ENCODE data around the gene CST3.
"Not testable (repeated sequence)": the region's sequence is repeated elsewhere in the genome, so short reads cannot be mapped to it uniquely, and the experiment has no call there.

CST3 gene

DNA sequence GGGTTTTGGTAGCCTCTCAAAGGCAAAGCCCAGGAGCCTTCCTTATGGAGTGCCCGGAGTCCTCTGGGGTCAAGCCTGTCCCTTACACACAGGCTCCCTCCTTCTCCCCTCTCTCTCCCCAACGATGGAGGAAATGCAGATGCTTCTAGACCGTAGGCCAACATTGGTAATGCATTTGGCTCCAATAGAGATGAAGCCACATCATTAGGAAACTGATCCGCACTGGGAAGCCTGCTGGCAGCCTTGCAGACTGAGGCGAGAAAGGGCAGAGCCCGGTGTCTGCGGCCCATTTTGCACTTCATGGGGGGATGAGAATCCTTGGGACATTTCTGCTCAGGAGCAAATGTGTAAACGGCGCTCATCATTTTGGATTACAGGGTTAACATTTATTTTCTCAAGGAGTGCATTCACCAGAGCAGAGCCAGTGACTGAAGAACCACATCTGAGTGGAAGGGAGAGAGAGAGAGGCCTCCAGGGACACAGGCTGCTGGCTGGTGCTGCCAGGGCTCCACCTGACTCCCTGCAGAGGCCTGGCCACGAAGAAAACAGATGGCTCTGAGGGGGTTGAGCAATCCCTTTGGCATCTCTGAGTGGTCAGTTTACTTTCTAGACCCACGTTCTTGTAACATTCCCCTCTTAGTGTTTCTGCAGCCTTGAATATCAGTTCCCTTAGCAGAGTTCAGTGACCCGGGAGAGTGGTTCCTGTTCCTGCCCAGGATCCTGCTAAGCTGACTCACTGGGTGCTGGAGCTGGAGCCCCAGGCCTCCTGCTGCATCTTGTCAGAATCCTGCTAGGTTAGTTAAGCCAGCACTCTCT is 4.4 kb upstream of the CST3 start:
- DNase-seq (ENCODE audit: low read depth), result no peak

DNA sequence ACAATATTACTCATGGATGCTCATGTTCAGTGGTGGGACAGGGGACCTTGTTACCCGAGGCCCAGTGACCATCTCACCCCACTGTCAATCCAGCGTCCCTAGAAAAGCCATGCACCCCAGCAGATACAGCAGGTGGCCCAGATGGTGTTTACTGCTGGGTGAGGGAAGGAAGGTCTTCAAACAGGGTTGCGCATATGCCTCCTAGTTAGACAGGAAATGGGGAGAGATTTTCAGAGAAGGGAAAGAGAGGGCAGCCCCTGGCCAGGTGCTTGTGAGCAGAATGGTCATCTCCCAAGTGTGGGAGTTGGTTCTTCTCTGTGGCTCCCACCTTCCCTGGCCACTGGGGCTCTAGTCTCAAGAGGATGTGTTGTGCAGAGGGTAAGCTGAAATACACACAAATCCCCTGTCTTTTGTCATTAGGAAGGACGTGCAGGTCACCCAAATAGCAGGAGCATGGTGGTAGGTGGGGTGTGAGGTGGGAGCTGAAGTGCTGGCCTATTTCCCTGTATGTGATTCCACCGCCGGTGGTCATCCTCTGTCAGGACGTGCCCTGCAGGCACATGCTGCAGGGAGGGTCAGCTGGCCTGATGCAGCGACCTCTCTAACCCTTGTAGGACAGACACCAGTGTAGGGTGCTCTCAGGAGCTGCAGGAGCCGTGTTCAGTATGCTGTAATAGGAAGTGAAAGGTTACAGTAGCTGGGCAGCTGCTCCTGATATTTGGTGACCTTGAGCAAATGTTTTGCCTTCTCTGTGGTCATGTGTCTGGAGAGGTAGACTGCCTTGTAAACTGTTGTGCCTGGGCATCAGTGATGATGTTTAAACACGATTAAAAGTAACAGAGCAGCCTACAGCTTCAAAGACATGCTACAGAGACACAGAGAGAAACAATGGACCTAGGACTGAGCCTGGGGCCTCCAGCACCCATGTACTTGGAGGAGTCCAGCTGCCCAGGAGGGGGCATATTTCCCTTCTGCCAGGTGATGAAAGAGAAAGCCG is 3.2 kb upstream of the CST3 start:
- DNase-seq (ENCODE audit: low read depth), result no peak

DNA sequence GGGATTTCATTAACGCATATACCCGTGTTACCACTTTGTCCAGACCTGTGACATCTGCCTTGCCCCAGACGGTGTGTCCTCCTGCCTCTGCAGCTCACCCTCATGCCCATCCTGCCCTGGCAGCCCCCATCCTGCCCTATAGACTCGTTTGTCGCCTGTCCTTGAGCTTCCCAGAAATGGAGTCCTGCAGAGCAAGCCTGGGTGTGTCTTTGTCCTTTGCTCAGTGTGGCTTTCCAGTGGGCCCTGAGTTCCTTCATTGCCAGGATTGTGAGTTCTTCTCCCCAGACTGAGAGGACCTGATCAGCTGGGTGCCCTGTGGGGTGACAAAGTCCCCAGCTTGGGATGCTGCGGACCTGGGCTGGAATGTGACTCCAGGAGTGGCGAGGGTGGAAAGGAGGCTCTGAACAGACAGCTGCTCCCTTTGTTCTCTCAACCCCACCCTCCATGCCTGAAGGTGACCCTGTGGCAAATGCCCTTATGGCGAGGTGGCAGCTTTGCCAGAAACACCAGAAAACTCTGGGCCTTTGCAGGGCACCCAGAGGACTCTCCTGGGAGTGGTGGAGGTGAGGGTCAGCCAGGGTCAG is 2.4 kb upstream of the CST3 start:
- no peak for DNase-seq (ENCODE audit: low read depth)

DNA sequence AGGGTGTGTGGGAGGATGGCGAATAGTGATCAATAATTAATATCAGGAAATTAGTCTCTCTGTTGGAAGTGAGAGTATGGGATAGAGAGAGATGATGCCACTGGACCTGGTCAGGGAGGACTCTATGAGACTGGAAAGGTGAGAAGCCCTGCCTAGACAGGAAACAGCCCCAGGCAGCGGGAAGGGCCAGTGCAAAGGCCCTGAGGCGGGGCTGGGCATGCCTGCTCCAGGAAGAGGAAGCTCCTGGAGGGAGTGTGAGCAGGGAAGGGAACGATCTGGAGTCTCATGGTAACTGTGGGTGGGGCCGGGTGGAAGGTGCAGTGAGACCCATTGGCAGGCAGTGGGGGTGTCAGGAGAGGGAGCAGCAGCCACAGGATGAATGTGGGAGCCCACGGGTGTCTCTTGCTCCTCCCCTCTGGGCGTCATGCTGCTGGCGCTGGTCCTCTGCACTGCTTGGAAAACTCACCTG is 1.8 kb upstream of the CST3 start:
- DNase-seq (ENCODE audit: low read depth), result no peak

DNA sequence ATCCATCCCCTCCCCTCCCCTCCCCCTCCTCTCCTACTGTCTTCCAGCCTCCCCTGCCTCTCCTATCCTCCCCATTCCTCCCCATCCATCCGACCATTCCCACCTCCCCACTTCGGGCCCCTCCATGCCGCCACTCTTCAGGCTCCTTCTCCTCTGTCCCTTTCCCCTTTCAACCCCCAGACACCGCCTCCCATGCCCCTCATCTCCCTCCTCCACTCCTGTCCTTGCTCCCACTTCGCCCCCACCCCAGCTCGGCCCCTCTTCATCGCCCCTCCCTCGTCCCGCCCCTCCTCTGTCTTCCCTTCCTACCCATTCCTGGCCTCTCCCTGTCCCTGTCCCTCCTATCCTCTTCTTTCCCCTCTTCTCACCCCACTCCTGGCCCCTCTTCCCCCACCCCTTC is 554 bp upstream of the CST3 start:
- no peak for DNase-seq (ENCODE audit: low read depth)

DNA sequence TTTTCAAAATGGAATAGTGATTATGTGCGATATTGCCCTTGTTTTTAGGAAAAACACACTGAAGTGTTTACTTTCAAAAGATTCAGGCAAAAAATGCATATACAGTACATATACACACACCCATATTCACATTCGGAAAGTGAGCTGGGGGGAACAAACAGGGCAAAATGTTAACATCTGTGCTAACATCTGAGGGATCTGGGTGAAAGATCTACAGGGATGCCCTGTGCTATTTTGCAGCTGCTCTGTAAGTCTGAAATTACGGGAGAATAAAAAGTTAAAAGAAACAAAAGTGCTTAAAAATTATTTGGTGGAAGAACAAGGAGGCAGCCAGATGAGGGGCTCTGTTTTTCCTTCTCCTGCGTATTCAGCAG is 860 bp downstream of the CST3 start:
- DNase-seq (ENCODE audit: low read depth), result no peak

DNA sequence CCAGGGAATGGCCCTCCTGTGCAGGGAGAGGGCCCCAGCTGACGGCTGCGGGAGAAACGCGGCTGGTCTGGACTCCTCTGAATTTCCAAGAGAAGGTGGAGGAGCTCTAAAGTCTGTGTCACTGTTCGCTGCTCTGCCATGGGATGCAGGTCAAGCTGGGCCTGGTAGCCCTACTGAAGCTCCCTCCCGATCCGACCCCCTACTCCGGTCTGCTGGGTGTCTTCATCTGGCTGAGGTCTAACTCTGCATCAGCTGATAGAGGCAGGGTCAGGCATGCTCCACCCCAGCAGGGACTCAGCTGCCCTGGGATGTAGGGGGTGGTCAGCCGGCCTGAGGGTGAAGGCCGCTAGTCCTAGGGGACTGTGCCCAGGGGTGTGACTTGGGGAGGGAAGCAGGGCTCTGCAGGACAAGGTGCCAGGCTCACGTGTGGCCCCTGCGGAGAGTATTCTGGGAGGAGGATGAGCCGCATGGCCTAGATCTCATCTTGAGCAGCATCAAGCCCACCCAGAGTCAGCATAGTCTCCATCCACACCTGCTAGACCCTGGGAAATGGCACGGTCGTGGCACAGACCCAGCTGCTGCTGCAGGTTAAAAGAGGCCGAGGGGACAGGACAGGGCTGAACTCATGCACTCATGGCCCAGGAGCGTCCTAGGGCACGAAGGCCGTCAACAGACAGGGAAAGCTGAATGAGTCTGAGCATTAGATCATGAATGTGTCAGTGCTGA is 1.4 kb downstream of the CST3 start:
- DNase-seq (ENCODE audit: low read depth), result no peak

DNA sequence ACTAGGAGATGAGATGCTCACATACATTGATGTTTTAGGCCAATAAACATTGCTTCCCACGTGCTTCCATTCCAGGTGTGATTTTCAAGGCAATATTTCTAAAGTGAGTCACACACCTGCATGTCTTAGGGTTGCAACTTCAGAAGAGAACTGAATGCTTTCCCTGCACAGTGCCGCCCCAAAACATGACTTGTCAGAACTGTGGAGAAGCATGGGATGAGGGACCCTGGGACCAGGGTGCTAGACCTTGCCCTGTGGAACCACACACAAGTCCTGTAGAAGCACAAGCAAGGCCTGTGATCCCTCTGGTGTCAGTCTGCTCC is 2.0 kb downstream of the CST3 start:
- DNase-seq (ENCODE audit: low read depth), result not testable (repeated sequence)

DNA sequence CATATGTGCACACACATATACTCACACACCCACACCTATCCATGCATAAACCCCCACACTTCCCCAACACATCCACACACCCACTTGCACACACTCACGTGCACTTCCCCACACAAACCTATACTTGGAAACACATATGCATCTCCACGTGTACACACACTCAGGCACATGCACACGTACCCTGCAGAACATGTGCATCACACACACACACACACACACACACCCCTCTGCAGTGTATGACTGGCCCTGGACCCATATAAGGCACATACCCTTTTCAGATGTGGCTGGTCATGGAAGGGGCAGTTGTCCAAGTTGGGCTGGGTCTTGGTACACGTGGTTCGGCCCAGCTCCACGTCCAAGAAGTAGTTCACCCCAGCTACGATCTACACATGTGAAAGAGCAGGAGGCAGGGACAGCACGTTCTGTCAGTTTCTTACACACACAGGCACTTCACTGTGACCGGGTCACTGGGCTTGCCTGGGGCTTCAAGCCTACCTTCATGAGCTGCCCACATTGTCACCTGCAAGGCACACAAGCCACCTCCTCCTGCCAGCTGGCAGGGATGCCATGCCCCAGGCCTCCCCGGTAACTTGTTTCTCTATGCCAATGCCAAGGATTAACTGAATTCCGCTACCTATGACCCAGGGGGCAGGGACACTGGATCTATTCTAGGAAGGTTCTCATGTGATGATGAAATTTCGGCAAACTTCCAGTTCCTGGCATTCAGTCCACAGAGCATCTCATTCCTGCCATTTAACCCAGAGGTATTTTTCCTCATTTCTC is 2.6 kb downstream of the CST3 start:
- no peak for DNase-seq (ENCODE audit: low read depth)

DNA sequence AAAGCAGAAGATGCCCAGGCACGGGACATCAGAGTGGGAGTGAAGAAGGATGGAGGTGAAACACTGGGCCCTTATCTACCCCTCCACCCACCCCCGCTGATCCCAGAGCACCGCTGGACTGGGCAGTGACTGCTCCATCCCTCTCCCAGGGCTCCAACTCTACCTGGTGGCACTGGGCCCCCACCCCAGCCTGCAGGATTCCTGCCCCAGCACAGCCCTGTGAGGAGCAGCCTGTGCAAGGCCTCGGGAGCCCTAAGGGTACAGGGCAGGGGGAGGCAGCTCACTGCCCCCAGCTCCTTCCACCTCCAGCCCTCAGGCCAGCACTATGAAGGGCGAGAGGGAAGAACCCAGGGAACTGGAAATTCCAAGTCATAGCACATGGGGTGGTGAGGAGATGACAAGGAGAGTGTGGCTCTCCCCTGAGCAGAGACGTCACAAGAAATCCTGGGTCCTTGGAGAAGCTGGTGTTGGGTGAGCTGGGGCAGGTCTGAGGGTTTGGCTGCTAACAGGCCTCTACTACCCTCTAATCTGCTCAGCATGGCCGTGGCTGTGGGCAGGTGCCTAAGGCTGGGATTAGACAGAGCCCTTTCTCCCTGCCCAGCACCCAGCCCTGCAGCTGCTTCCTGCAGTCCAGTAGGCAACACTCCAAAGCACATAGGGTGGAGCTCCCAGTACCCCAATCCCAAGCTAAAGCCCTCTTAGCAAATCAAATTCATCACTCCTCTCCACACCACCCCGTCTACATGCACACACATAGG is 3.5 kb downstream of the CST3 start:
- no peak for DNase-seq (ENCODE audit: low read depth)

DNA sequence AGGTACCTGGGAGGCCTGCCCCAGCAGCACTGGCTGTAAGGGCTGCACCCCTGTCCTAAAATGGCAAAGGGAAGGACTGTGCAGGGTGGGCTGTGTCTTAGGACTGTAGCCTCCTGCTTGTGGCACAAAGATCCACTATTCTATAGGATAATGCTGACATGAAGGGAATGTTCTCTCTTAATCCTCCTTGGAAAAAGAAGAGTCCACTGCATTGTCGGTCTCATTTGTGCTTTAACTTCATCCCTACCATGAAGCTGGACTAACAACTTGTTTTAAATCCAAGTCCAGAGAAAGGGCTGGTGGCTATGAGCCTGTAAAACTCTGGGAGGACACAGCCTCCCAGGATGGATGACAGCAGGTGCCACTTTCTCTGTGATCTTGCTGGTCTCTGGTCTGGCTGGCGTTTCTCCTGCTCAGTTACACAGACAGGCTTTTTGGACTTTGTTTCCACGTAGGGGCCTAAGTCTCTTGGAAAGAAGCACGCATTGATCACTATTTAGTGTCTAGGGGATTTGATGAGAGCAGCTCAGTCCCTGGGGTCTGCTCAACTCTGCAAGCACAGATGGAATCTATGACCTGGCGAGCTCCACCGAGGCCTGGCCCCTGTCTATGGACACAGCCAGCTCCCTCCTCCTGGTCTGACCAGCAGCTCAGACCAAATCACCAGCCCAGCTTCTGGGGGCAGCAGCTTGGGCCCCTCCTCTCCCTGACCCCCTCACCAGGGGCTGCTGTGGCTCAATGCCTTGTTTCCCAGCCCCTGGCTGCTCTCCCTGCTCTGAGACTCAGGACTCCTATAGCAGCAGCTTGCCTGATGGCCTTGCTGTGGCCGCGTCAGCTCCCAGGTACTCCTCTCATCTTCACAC is 4.8 kb downstream of the CST3 start:
- no peak for DNase-seq (ENCODE audit: low read depth)

DNA sequence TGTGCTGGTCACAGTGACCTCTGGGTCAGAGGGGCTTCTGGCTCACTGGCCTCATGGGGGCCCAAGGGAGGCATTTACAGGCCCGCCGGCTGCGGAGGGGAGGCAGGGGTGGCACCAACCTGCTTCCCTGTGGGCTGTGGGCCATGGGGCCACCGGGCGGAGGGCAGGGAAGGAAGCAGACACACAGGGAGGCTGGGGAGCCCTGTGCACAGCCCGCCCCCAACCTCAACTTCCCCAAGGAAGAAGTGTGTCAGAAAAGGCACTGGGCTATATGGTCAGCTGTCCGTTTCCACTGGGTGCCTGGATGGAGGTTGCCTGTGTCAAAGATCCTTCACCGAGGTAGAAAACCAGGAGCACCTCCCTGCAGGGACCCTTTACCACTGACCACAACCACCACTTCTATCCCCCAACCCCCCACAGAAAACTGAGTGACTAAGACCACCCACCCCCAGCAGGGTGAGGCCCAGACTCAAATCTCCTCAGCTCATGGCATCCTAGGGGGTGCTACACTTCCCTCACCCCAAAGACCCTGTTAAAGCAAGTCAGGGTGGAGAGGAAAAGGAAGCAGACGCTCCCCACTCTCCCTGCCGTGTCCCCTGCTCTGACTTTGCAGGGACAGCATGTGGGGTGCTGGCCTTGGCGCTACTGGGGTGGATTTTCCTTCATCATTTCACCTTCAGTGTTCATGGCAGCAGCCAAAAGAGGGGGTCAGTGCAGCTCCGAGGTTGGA is 5.6 kb downstream of the CST3 start:
- DNase-seq (ENCODE audit: low read depth), result no peak

DNA sequence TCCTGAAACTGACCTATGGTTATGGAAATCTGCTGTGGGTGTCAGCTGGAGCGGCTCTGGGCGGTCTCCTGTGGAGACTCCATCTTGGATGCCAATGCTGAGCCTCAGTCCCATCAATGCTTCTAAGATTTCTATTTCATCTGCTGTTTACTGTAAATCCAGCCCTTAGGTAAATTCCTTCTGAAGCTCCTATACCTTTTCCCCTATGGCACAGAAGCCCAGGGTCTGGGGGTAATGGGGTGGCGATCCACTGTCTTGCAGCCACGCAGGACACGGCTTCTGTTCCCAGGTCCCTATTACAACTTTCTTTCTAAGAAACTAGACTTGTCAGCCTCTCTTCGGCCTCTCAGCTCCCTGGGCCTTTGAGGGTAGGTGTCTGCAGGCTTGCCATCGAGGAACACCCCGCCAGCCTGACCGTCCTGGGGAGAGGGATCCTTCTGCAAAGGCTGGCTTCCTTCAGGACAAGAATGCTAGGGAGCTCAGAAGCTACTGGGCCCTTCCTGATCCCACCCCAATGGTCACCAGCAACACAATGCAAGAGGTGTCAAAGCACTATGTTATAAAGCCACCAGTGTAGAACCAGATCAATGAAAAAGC is 6.4 kb downstream of the CST3 start:
- DNase-seq (ENCODE audit: low read depth), result no peak

DNA sequence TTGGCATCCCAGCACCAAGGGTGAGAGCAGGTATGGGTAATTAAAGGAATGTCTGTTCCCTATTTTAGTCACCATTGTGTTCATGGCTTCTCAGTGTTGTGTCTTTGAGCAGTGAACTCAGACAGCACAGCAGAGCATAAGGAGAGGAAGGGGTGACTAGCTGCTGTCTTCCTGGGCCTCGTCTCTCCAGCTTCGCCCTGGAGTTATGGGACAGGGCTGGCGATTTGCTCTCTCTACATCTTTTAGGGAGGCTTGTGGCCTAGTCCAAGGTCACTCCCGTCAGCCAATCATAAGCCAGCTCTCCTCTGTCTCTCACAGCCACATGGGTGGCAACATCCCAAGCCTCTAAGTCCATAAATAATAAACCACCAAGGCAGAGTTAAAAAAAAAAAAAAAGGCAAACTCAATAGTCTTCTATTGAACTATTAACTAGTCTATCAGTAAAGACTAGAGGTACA is 7.3 kb downstream of the CST3 start:
- no peak for DNase-seq (ENCODE audit: low read depth)

DNA sequence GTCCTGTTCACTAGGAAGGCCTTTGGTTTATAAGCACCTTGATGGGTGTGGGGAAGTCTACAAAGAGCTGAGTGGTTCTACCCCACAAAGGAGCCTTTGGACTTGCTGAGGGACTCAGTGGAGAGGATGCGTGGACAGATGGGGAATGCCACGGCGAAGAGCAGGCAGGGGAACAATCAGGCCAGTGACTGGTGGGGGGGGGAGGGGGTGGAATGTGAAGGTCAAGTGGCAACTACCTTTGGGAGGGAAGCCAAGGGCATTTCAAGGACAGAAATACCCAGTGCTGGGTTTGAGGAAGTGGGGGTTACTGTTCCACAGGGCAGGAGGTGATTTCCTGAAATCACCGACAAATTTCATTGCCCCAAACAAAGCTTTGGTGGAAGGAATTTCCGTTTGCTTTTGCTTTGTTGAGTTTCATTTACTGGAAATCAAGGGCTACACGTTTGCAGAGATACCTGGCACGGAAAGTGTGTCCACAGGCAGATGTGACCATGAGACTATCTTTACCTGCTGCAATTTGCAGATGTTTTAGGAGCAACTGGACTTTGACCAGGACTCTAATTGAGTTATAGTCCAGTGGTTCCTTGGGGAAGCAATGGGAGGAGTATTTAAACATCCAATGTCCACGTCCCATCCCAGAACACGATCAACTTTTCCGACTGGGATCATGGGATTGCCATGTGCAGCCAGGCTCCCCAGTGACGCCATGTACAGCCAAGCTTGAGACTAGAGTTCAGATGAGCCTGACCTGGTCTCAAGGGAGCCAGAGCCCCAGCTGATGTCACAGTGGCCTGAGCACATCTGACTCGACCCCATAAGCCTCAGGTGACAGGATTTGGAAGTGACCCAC is 8.0 kb downstream of the CST3 start:
- DNase-seq (ENCODE audit: low read depth), result no peak

DNA sequence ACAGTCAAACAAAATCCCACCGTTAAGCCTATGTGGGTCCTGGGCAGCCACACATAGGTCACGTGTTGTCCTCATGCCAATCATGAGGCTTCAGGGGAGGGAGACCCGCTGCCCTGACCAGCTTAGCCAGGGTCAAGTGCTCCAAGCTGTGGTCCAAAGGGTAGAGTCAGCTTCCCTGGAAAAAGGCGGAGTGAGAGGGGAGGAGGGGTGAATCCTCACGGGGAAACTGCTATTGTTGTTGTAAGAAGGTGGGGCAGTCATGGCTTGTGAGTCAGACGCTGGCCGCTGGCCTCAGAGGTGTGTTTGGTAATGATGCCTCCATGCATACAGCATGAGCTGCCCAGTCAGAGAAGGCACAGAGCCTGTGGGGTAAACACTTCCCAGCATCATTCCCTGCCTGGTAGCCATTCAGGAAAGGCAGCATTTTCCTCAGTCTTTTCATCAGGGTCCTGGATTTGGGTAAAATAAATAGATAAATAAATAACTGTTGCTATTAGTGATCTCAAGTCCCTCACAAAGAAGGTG is 8.7 kb downstream of the CST3 start:
- no peak for DNase-seq (ENCODE audit: low read depth)

DNA sequence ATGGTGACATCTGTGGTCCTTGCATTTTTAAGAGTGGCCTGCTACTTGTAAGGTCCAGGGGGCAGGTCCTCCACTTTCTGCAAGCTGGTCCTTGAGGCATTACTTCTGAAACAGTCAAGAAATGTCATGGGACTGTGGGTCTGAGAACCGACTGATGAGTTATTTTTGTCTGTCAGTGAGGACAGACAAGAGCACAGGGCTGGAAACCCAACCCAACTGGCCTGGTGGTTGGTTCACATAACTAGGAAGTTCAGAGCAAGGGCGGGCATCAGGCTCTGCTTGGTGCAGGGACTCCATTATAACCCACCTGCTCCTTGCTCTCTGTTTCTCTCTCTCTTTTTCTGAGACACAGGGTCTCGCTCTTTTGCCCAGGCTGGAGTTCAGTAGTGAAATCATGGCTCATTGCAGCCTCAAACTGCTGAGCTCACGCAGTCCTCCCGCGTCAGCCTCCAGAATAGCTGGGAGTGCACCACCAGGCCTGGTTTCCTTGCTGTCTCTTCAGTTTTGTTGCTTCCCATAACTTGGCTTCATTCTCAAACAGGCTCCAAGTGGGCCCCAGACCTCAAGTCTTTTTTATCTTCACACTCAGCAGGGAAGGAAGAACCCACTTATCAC is 9.2 kb downstream of the CST3 start:
- DNase-seq (ENCODE audit: low read depth), result no peak
